ENCODE measurements around the gene PSD. TPM values are rescaled to one million over a fixed set of nuclear protein-coding genes. Genes with fewer than 3 reads are reported as not detected.

Gene PSD
- total and polyA plus RNA-seq, 9 of the 15 experiments (the other 6 are each of a cell fraction or from before 2014, with no cell fraction given) = 0.11 to 1.7 (median 0.54) TPM; not detected in 2

DNA sequence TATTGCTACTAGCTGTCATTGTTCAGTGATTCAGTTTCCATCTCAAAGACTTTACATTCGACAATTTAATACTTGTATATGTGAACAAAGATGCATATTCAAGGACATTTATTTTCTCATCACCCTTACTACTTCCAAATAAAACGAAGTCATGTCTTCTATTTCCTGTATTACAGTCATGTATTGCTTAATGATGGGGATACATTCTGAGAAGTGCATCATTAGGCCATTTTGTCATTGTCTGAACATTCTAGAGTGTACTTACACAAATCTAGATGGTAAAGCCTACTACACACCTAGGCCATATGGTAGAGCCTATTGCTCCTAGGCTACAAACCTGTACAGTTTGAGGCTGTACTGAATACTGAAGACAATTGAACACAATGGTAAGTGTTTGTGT is 26.3 kb upstream of the PSD start (continued):
- no peak for TF ChIP-seq AFF4 (CRISPR knock-in tag; IDR thresholded peaks at IDR 0.05)

DNA sequence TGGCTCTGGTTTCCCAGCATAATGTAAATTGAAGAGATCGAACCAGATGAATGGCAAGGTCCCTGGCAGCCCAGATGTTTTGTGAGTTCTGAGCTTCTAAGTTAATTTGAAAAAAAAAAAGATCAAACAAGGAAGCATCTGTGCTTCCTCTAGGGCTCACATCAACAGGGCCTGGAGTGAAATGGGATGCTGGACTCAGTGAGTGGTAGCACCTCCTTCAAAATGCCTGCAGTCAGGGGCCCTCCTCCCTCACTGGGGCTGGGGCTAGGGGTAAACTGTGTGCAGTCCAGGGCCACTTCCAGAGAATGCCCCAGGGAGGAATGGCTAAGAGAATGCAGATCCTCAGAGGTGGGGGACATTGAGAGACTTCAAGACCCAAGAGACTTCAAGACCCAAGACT is 19.8 kb upstream of the PSD start:
- intact Hi-C loops (cut with micrococcal nuclease) (no loop called here), in situ Hi-C loops (cut with MboI) (loop anchor here (25.0 kb wide), 1 partner anchor 601 kb away; the partner anchor contains the start of gene KCNIP2)
- no peak for FAIRE-seq
- Histone ChIP-seq H3K4me2 (ENCODE audit: insufficient read depth, low read length) (peak overlapping the region; percentile 85), H3K9ac (ENCODE audit: insufficient read depth in 1 of 2, low read depth in 2 of 2, low read length in 2 of 2) (peak overlapping the region; percentile 58 to 93), H3K27ac (ENCODE audit: extremely low read depth, low read depth, low read length) (peak overlapping the region; percentile 50; the same call in 1 of the 3 replicates), H3K4me1 (replicated peaks in 1 of 2; ENCODE audit: control insufficient read depth in 2 of 2, insufficient read depth in 2 of 2, low read length in 2 of 2) (peaks cover 26 to 30% of the 10 kb centered on the region in 2 experiments), H3K36me3 (ENCODE audit: control insufficient read depth, insufficient read depth, low read length) (peaks cover 10% of the 10 kb centered on the region; the same call in 2 of the 3 replicates), H2AFZ (ENCODE audit: low read depth, low read length) (no peak overlapping the region), H3K79me2 (ENCODE audit: control insufficient read depth, insufficient read depth, low read length) (peaks cover 44% of the 10 kb centered on the region), H3K4me3 (peak overlapping the region; percentile 80), H3K9me3 (replicated peaks; ENCODE audit: control insufficient read depth, insufficient read depth, low read depth, low read length) (no peaks in the 10 kb centered on the region), H4K20me1 (replicated peaks; ENCODE audit: control insufficient read depth, insufficient read depth, low read length) (peaks cover 4% of the 10 kb centered on the region), H3K9me1 (ENCODE audit: control insufficient read depth, insufficient read depth, low read length) (no peaks in the 10 kb centered on the region), H3K27me3 (ENCODE audit: control insufficient read depth in 2 of 2, insufficient read depth in 2 of 2, low read length in 2 of 2) (no peaks in the 10 kb centered on the region)
- BruUV-seq (replicated peaks) = no TSS peak
- ChIA-PET CTCF (ENCODE audit: low intra/inter-chr PET ratio) (no interaction called here), POLR2A (interaction anchor here (0.6 to 1.1 kb wide), 2 partner anchors 12 to 204 kb away, joined by 3 read pairs; no protein-coding TSS in a partner anchor)
- DNase-seq (ENCODE audit: extremely low read depth in 1 of 4, low spot score in 3 of 4) = no peak
- TF ChIP-seq DPF2 (IDR thresholded peaks at IDR 0.05) = no peak
- TF ChIP-seq POLR2G (IDR thresholded peaks at IDR 0.05; ENCODE audit: low read depth, low read length) = no peak
- TF ChIP-seq TAF1 (IDR thresholded peaks at IDR 0.05; ENCODE audit: control insufficient read depth, extremely low read depth, insufficient read depth, low read length, severe bottlenecking) = no peak
- 0 out of 2 replicates have a peak, but pooled peaks have one; percentile 4 for TF ChIP-seq ZFX (CRISPR knock-in tag; IDR thresholded peaks at IDR 0.05)
- TF ChIP-seq REST (IDR thresholded peaks at IDR 0.05; ENCODE audit: borderline replicate concordance) = no peak
- TF ChIP-seq REST (CRISPR knock-in tag; IDR thresholded peaks at IDR 0.05; ENCODE audit: low read depth) = no peak
- no peak for TF ChIP-seq SUPT5H (IDR thresholded peaks at IDR 0.05)
- TF ChIP-seq POLR2AphosphoS5 (IDR thresholded peaks at IDR 0.05; ENCODE audit: control insufficient read depth, insufficient read depth, low read depth, low read length) = peak; percentile 27; the same call in 1 of the 2 replicates
- 0% methylated on average over 1 of the region's 1 CpG for WGBS (ENCODE audit: insufficient coverage, low coverage, missing lambda C conversion rate)
- no peak for ATAC-seq
